C4-2B (cell line): Measurements from ENCODE around the gene MGAT5B.

Experiments used
- CTCF ChIP-seq: fragments of 450-650 bp; conservative IDR thresholded peaks from 2 replicates; pipeline ENCODE4 v1.5.1; 2017; ENCODE audit warnings: mild to moderate bottlenecking
- ZFX ChIP-seq: fragments of 450-650 bp; IDR thresholded peaks from 2 replicates; pipeline ENCODE4 v1.6.1; 2017

- TF ChIP-seq CTCF (no peak), ZFX (no peak)
Observed at GRCh38 chr17:76880268-76880667, 12.1 kb downstream of the MGAT5B start.
